WERI-Rb-1 (cell line): Measurements from ENCODE around the gene FGD5.
A peak's percentile ranks its signal among the peaks of the same experiment; 100 is the strongest.

Experiments
- DNase-seq: peaks from one replicate; pipeline ENCODE4 v3.0.0-alpha.2; 2020
- H3K27ac ChIP-seq: fragments of 250-450 bp; sonication (Bioruptor Pico); 2 replicates; pipeline ENCODE4 v1.5.1; 2020; ENCODE audit warnings: mild to moderate bottlenecking, moderate library complexity
- H3K27me3 ChIP-seq: fragments of 250-450 bp; sonication (Bioruptor Pico); 2 replicates; pipeline ENCODE4 v1.5.1; 2021; ENCODE audit warnings: mild to moderate bottlenecking, low read depth, moderate library complexity; ENCODE audit not compliant: insufficient read depth, severe bottlenecking
- H3K36me3 ChIP-seq: fragments of 250-450 bp; sonication (Bioruptor Pico); 2 replicates; pipeline ENCODE4 v1.5.1; 2020; ENCODE audit warnings: mild to moderate bottlenecking, moderate library complexity
- H3K4me3 ChIP-seq: 2 replicates; pipeline ENCODE4 v1.5.1; 2011; ENCODE audit warnings: low read depth, mild to moderate bottlenecking, control low read depth, low read length
- H3K9me3 ChIP-seq: fragments of 250-450 bp; sonication (Bioruptor Pico); 2 replicates; pipeline ENCODE4 v1.5.1; 2021; ENCODE audit warnings: mild to moderate bottlenecking, moderate library complexity; ENCODE audit not compliant: severe bottlenecking
- CTCF ChIP-seq: IDR thresholded peaks from 2 replicates; pipeline ENCODE4 v1.5.1; 2011; ENCODE audit warnings: low read depth, mild to moderate bottlenecking, control low read depth, inconsistent platforms, low read length

Gene FGD5

GRCh38 chr3:14879211-14879874 is 60.6 kb downstream of the FGD5 start:
- Histone ChIP-seq H3K4me3 (no peak overlapping the region), H3K9me3 (no peaks in the 10 kb centered on the region), H3K27ac (no peak overlapping the region), H3K27me3 (peaks cover 25% of the 10 kb centered on the region), H3K36me3 (no peaks in the 10 kb centered on the region)
- TF ChIP-seq CTCF, result no peak
- no peak for DNase-seq

- H3K27ac ChIP-seq, result no peak overlapping the region
- peak; percentile 15 for DNase-seq
- no peaks in the 10 kb centered on the region for H3K36me3 ChIP-seq
- H3K9me3 ChIP-seq, result no peaks in the 10 kb centered on the region
- peaks cover 19% of the 10 kb centered on the region for H3K27me3 ChIP-seq
- TF ChIP-seq CTCF, result no peak
- no peak overlapping the region for H3K4me3 ChIP-seq
Observed at GRCh38 chr3:14880447-14881106, 61.8 kb downstream of the FGD5 start.

GRCh38 chr3:14883226-14883625 is 64.5 kb downstream of the FGD5 start:
- no peak for DNase-seq
- Histone ChIP-seq H3K4me3 (no peak overlapping the region), H3K27me3 (peaks cover 33% of the 10 kb centered on the region), H3K36me3 (no peaks in the 10 kb centered on the region), H3K9me3 (no peaks in the 10 kb centered on the region), H3K27ac (no peak overlapping the region)
- no peak for TF ChIP-seq CTCF

- peaks cover 47% of the 10 kb centered on the region for H3K27me3 ChIP-seq
- TF ChIP-seq CTCF, result no peak
- no peaks in the 10 kb centered on the region for H3K36me3 ChIP-seq
- DNase-seq, result no peak
- H3K9me3 ChIP-seq, result no peaks in the 10 kb centered on the region
- no peak overlapping the region for H3K4me3 ChIP-seq
- no peak overlapping the region for H3K27ac ChIP-seq
Observed at GRCh38 chr3:14884665-14885064, 65.9 kb downstream of the FGD5 start.

GRCh38 chr3:14885307-14885706 is 66.5 kb downstream of the FGD5 start:
- no peak overlapping the region for H3K27ac ChIP-seq
- TF ChIP-seq CTCF, result no peak
- no peaks in the 10 kb centered on the region for H3K9me3 ChIP-seq
- H3K4me3 ChIP-seq, result no peak overlapping the region
- no peaks in the 10 kb centered on the region for H3K36me3 ChIP-seq
- peaks cover 53% of the 10 kb centered on the region for H3K27me3 ChIP-seq
- DNase-seq, result no peak
